PC-9 (cell line): Measurements from ENCODE around the gene PEX7. TPM values are rescaled to one million over a fixed set of nuclear protein-coding genes. Genes with fewer than 3 reads are reported as not detected.

ENCODE experiments used
- BruUV-seq: library from RNA; stranded (reverse); fragments of 400-500 nt; replicated peaks from 2 replicates; lab custom pipeline; 2021; lab: Mats Ljungman, UMichigan
- CTCF ChIA-PET: fragments of 300-600 bp; sonication (Branson Sonifier 250); formaldehyde crosslinking; loops from one replicate; lab custom pipeline; 2022; ENCODE audit warnings: antibody characterized with exemption; lab: Charles Lee
- POLR2A ChIA-PET: fragments of 300-600 bp; sonication (Branson Sonifier 250); formaldehyde crosslinking; loops from one replicate; lab custom pipeline; 2022; ENCODE audit warnings: antibody characterized with exemption; ENCODE audit not compliant: unreplicated experiment; lab: Charles Lee
- DNase-seq, 2 experiments: peaks; one replicate each; pipeline versions ENCODE4 v3.0.0 to v3.0.0-alpha.2; 2015 to 2022; ENCODE audit warnings: mixed read lengths in 1 of 2
- H2AFZ ChIP-seq: fragments of 200-600 bp; sonication (generic); 2 replicates; pipeline ENCODE4 v1.8.1; 2017; ENCODE audit warnings: antibody characterized with exemption
- H3F3A ChIP-seq: fragments of 200-600 bp; sonication (generic); 2 replicates; pipeline ENCODE4 v1.8.1; 2017; ENCODE audit warnings: antibody characterized with exemption, mild to moderate bottlenecking, low read depth; ENCODE audit not compliant: insufficient read depth
- H3K27ac ChIP-seq: fragments of 200-600 bp; sonication (generic); 2 replicates; pipeline ENCODE4 v1.6.1; 2016; ENCODE audit warnings: mixed run types
- H3K27me3 ChIP-seq: fragments of 200-600 bp; sonication (generic); 2 replicates; pipeline ENCODE4 v1.6.1; 2016; ENCODE audit warnings: low read depth, mixed run types; ENCODE audit not compliant: insufficient read depth
- H3K36me3 ChIP-seq: fragments of 200-600 bp; sonication (generic); 2 replicates; pipeline ENCODE4 v1.6.1; 2016; ENCODE audit warnings: low read depth, mixed run types
- H3K4me1 ChIP-seq: fragments of 200-600 bp; sonication (generic); replicated peaks from 2 replicates; pipeline ENCODE4 v1.6.1; 2016; ENCODE audit warnings: mixed run types; ENCODE audit not compliant: insufficient read depth
- H3K4me2 ChIP-seq: fragments of 200-600 bp; sonication (generic); 2 replicates; pipeline ENCODE4 v1.6.1; 2017; ENCODE audit warnings: mixed run types
- H3K4me3 ChIP-seq: fragments of 200-600 bp; sonication (generic); 2 replicates; pipeline ENCODE4 v1.6.1; 2016; ENCODE audit warnings: mixed run types
- H3K79me2 ChIP-seq: fragments of 200-600 bp; sonication (generic); 2 replicates; pipeline ENCODE4 v1.6.1; 2017; ENCODE audit warnings: low read depth, mixed run types
- H3K9me2 ChIP-seq: fragments of 200-600 bp; sonication (generic); 2 replicates; pipeline ENCODE4 v1.8.1; 2017; ENCODE audit warnings: mild to moderate bottlenecking; ENCODE audit not compliant: insufficient read depth
- H3K9me3 ChIP-seq: fragments of 200-600 bp; sonication (generic); 2 replicates; pipeline ENCODE4 v1.8.1; 2016; ENCODE audit warnings: low read depth; ENCODE audit not compliant: insufficient read depth
- H4K20me1 ChIP-seq: fragments of 200-600 bp; sonication (generic); 2 replicates; pipeline ENCODE4 v1.8.1; 2017; ENCODE audit not compliant: insufficient read depth
- CTCF ChIP-seq: fragments of 200-600 bp; sonication (generic); conservative IDR thresholded peaks from 2 replicates; pipeline ENCODE4 v1.6.1; 2017; ENCODE audit warnings: mixed run types, antibody characterized with exemption, mild to moderate bottlenecking, moderate library complexity
- EZH2 ChIP-seq: fragments of 200-600 bp; sonication (generic); IDR thresholded peaks from 2 replicates; pipeline ENCODE4 v1.8.0; 2017; ENCODE audit warnings: antibody characterized with exemption, low read depth
- intact Hi-C: fragments of 100-400 bp; cut with micrococcal nuclease; formaldehyde crosslinking; loops from one replicate; pipeline ENCODE4 v1.10.0; 2022; ENCODE audit not compliant: unreplicated experiment
- total RNA-seq: library from RNA; stranded (reverse); gene quantifications from 2 replicates; pipeline ENCODE4 v1.2.3, GENCODE V29; 2021

Gene PEX7
- total RNA-seq, 1 experiment from 2014 or later = 5.6 TPM

- DNase-seq = no peak
- H2AFZ ChIP-seq = no peak overlapping the region
- H3K4me2 ChIP-seq = no peak overlapping the region
- no peaks in the 10 kb centered on the region for H3K4me1 ChIP-seq
- no peaks in the 10 kb centered on the region for H3K9me2 ChIP-seq
- H3K9me3 ChIP-seq = no peaks in the 10 kb centered on the region
- no peaks in the 10 kb centered on the region for H3F3A ChIP-seq
- no peak overlapping the region for H3K4me3 ChIP-seq
- no peaks in the 10 kb centered on the region for H3K36me3 ChIP-seq
- POLR2A ChIA-PET = no interaction called here
- no peaks in the 10 kb centered on the region for H3K27me3 ChIP-seq
- H4K20me1 ChIP-seq = no peaks in the 10 kb centered on the region
- intact Hi-C loops = no loop called here
- BruUV-seq = no TSS peak
- TF ChIP-seq CTCF (no peak), EZH2 (no peak)
- CTCF ChIA-PET = no interaction called here
- H3K27ac ChIP-seq = no peak overlapping the region
- no peaks in the 10 kb centered on the region for H3K79me2 ChIP-seq
Observed at GRCh38 chr6:136926383-136926782, 104.0 kb downstream of the PEX7 start.

GRCh38 chr6:136927292-136927691 lies 104.9 kb downstream of the PEX7 start:
- Histone ChIP-seq H3K36me3 (no peaks in the 10 kb centered on the region), H3K27ac (no peak overlapping the region), H3K4me1 (no peaks in the 10 kb centered on the region), H3K4me2 (no peak overlapping the region), H3K27me3 (no peaks in the 10 kb centered on the region), H3K9me2 (no peaks in the 10 kb centered on the region), H3F3A (no peaks in the 10 kb centered on the region), H3K79me2 (no peaks in the 10 kb centered on the region), H3K9me3 (no peaks in the 10 kb centered on the region), H3K4me3 (no peak overlapping the region), H2AFZ (no peak overlapping the region), H4K20me1 (no peaks in the 10 kb centered on the region)
- TF ChIP-seq CTCF = peak; percentile 36; the same call in 1 of the 2 replicates
- no peak for TF ChIP-seq EZH2
- CTCF ChIA-PET = no interaction called here
- intact Hi-C loops = no loop called here
- DNase-seq = no peak
- POLR2A ChIA-PET = no interaction called here
- no TSS peak for BruUV-seq

- Histone ChIP-seq H3K9me2 (no peaks in the 10 kb centered on the region), H3K36me3 (no peaks in the 10 kb centered on the region), H3K4me1 (no peaks in the 10 kb centered on the region), H3K27ac (no peak overlapping the region), H2AFZ (no peak overlapping the region), H3K4me2 (no peak overlapping the region), H3K4me3 (no peak overlapping the region), H3K27me3 (no peaks in the 10 kb centered on the region), H3F3A (no peaks in the 10 kb centered on the region), H4K20me1 (no peaks in the 10 kb centered on the region), H3K9me3 (no peaks in the 10 kb centered on the region), H3K79me2 (no peaks in the 10 kb centered on the region)
- no peak for TF ChIP-seq CTCF
- no peak for TF ChIP-seq EZH2
- intact Hi-C loops = no loop called here
- BruUV-seq = no TSS peak
- CTCF ChIA-PET = no interaction called here
- POLR2A ChIA-PET = no interaction called here
- DNase-seq = no peak
Observed at GRCh38 chr6:136930528-136930927, 108.1 kb downstream of the PEX7 start.
